Hepatocyte (in vitro differentiated cells): ENCODE measurements around the gene CHI3L2. TPM values are rescaled to one million over a fixed set of nuclear protein-coding genes. Genes with fewer than 3 reads are reported as not detected.

ENCODE experiments used
- DNase-seq: peaks from one replicate; pipeline ENCODE4 v3.0.0-alpha.2; 2016; ENCODE audit warnings: low spot score
- H2AFZ ChIP-seq: fragments of 200-600 bp; sonication (generic); 2 replicates; pipeline ENCODE4 v1.6.0; 2016; ENCODE audit warnings: antibody characterized with exemption, mild to moderate bottlenecking
- H3K27ac ChIP-seq: fragments of 200-600 bp; sonication (generic); 2 replicates; pipeline ENCODE4 v1.5.1; 2016; ENCODE audit warnings: mild to moderate bottlenecking
- H3K27me3 ChIP-seq: fragments of 200-600 bp; sonication (generic); 2 replicates; pipeline ENCODE4 v1.6.1; 2016
- H3K36me3 ChIP-seq: fragments of 200-600 bp; sonication (generic); replicated peaks from 2 replicates; pipeline ENCODE4 v1.5.1; 2016; ENCODE audit warnings: low read depth; ENCODE audit not compliant: insufficient read depth
- H3K4me1 ChIP-seq: fragments of 200-600 bp; sonication (generic); 2 replicates; pipeline ENCODE4 v1.5.1; 2016; ENCODE audit warnings: mild to moderate bottlenecking, moderate library complexity; ENCODE audit not compliant: insufficient read depth
- H3K4me2 ChIP-seq: fragments of 200-600 bp; sonication (generic); 2 replicates; pipeline ENCODE4 v1.6.0; 2016
- H3K4me3 ChIP-seq: fragments of 200-600 bp; sonication (generic); 2 replicates; pipeline ENCODE4 v1.5.1; 2016; ENCODE audit warnings: mild to moderate bottlenecking
- H3K79me2 ChIP-seq: fragments of 200-600 bp; sonication (generic); 2 replicates; pipeline ENCODE4 v1.6.0; 2017; ENCODE audit warnings: mild to moderate bottlenecking
- H3K9me2 ChIP-seq: fragments of 200-600 bp; sonication (generic); replicated peaks from 2 replicates; pipeline ENCODE4 v1.6.0; 2017; ENCODE audit warnings: mild to moderate bottlenecking; ENCODE audit not compliant: insufficient read depth
- H3K9me3 ChIP-seq: fragments of 200-600 bp; sonication (generic); 2 replicates; pipeline ENCODE4 v1.5.1; 2016; ENCODE audit warnings: low read depth, mild to moderate bottlenecking
- H4K20me1 ChIP-seq: fragments of 200-600 bp; sonication (generic); 2 replicates; pipeline ENCODE4 v1.6.0; 2016; ENCODE audit warnings: mild to moderate bottlenecking; ENCODE audit not compliant: insufficient read depth, poor library complexity, severe bottlenecking
- CTCF ChIP-seq: fragments of 200-600 bp; sonication (generic); IDR thresholded peaks from 2 replicates; pipeline ENCODE4 v1.5.1; 2016; ENCODE audit warnings: antibody characterized with exemption, mild to moderate bottlenecking; ENCODE audit not compliant: poor library complexity
- EZH2 ChIP-seq: fragments of 200-600 bp; sonication (generic); IDR thresholded peaks from 2 replicates; pipeline ENCODE4 v1.6.1; 2016; ENCODE audit warnings: antibody characterized with exemption, mild to moderate bottlenecking, borderline replicate concordance
- EZH2phosphoT487 ChIP-seq: fragments of 200-600 bp; sonication (generic); IDR thresholded peaks from one replicate; pipeline ENCODE4 v1.6.1; 2018; ENCODE audit warnings: antibody characterized with exemption, mild to moderate bottlenecking, low read depth, moderate library complexity; ENCODE audit not compliant: unreplicated experiment, severe bottlenecking
- WGBS: methylation state at CpG from one replicate; pipeline ENCODE4 v1.1.6; 2016; ENCODE audit warnings: low lambda C conversion rate; ENCODE audit errors: missing lambda C conversion rate; 5-methylcytosine and 5-hydroxymethylcytosine counted together
- polyA plus RNA-seq: library from polyadenylated mRNA; unstranded; fragments of >200 nt; fragmentation: Nextera tagmentation; extraction: Ambion mirVana; gene quantifications from 2 replicates; pipeline ENCODE4 v1.2.1, GENCODE V29; 2016
- total RNA-seq: library from RNA; depleted of rRNA; stranded (reverse); fragments of >200 nt; gene quantifications from 2 replicates; pipeline ENCODE4 v1.2.3, GENCODE V29; 2014

Gene CHI3L2
- total and polyA plus RNA-seq, 2 experiments from 2014 or later, result 0.24 to 5.7 TPM

- Histone ChIP-seq H3K4me2 (no peak overlapping the region), H3K27me3 (no peaks in the 10 kb centered on the region), H3K4me3 (no peak overlapping the region), H3K9me3 (no peaks in the 10 kb centered on the region), H4K20me1 (no peaks in the 10 kb centered on the region), H2AFZ (no peak overlapping the region), H3K9me2 (no peaks in the 10 kb centered on the region), H3K79me2 (no peaks in the 10 kb centered on the region), H3K36me3 (no peaks in the 10 kb centered on the region), H3K4me1 (peaks cover 12% of the 10 kb centered on the region), H3K27ac (no peak overlapping the region)
- no peak for DNase-seq
- TF ChIP-seq CTCF (no peak), EZH2phosphoT487 (no peak), EZH2 (no peak)
Observed at GRCh38 chr1:111283838-111284237, 56.3 kb downstream of the CHI3L2 start.

- Histone ChIP-seq H3K4me3 (no peak overlapping the region), H3K27ac (no peak overlapping the region), H3K36me3 (no peaks in the 10 kb centered on the region), H3K27me3 (no peaks in the 10 kb centered on the region), H3K4me2 (no peak overlapping the region), H3K9me3 (no peaks in the 10 kb centered on the region), H4K20me1 (no peaks in the 10 kb centered on the region), H3K79me2 (no peaks in the 10 kb centered on the region), H3K4me1 (peaks cover 12% of the 10 kb centered on the region), H3K9me2 (no peaks in the 10 kb centered on the region), H2AFZ (no peak overlapping the region)
- 76% methylated on average over 2 of the region's 2 CpGs for WGBS
- TF ChIP-seq CTCF, result no peak
- DNase-seq, result no peak
Observed at GRCh38 chr1:111285879-111286278, 58.4 kb downstream of the CHI3L2 start.

- Histone ChIP-seq H3K4me2 (no peak overlapping the region), H3K27ac (no peak overlapping the region), H3K4me3 (no peak overlapping the region), H2AFZ (no peak overlapping the region), H3K79me2 (no peaks in the 10 kb centered on the region), H3K36me3 (no peaks in the 10 kb centered on the region), H3K9me2 (no peaks in the 10 kb centered on the region), H3K4me1 (peaks cover 12% of the 10 kb centered on the region), H4K20me1 (no peaks in the 10 kb centered on the region), H3K9me3 (no peaks in the 10 kb centered on the region), H3K27me3 (no peaks in the 10 kb centered on the region)
- TF ChIP-seq CTCF (no peak), EZH2phosphoT487 (no peak)
- DNase-seq, result no peak
- 0% methylated on average over 1 of the region's 1 CpG for WGBS
Observed at GRCh38 chr1:111286912-111287311, 59.4 kb downstream of the CHI3L2 start.

GRCh38 chr1:111289371-111289770 is 61.9 kb downstream of the CHI3L2 start:
- 65% methylated on average over 5 of the region's 5 CpGs for WGBS
- H3K9me3 ChIP-seq, result no peaks in the 10 kb centered on the region
- H3K4me2 ChIP-seq, result no peak overlapping the region
- H3K36me3 ChIP-seq, result no peaks in the 10 kb centered on the region
- no peaks in the 10 kb centered on the region for H3K9me2 ChIP-seq
- no peaks in the 10 kb centered on the region for H4K20me1 ChIP-seq
- H3K4me3 ChIP-seq, result no peak overlapping the region
- no peak overlapping the region for H2AFZ ChIP-seq
- no peak overlapping the region for H3K27ac ChIP-seq
- TF ChIP-seq CTCF (no peak), EZH2 (no peak), EZH2phosphoT487 (no peak)
- H3K79me2 ChIP-seq, result no peaks in the 10 kb centered on the region
- no peaks in the 10 kb centered on the region for H3K27me3 ChIP-seq
- H3K4me1 ChIP-seq, result peaks cover 12% of the 10 kb centered on the region
- DNase-seq, result no peak
